NCI-H345 (cell line): ENCODE results near the gene STARD6.
"Not testable (repeated sequence)": the region's sequence is repeated elsewhere in the genome, so short reads cannot be mapped to it uniquely, and the experiment has no call there.

Experiments used
- DNase-seq: peaks from one replicate; lab custom pipeline; 2025; lab: John Stamatoyannopoulos, UW

Gene STARD6

DNA sequence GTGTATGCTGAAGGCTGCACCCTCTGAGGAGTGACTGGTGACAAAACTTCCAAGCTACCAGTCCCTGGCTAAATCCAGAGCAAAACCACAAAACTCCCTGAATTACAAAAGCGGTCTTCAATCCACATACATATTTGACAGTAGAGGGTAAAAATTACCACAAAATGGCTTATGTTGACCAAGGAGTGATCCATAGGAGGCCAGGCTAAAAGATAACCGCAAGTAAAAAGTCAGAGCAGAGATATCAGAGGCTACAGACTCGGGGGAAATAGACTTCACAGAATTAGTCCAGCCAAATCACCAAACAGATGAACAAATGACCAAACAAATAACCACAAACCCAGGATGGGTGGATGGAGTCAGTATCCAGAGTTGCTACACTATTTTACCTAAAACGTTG is 19.4 kb downstream of the STARD6 start:
- no peak for DNase-seq

DNA sequence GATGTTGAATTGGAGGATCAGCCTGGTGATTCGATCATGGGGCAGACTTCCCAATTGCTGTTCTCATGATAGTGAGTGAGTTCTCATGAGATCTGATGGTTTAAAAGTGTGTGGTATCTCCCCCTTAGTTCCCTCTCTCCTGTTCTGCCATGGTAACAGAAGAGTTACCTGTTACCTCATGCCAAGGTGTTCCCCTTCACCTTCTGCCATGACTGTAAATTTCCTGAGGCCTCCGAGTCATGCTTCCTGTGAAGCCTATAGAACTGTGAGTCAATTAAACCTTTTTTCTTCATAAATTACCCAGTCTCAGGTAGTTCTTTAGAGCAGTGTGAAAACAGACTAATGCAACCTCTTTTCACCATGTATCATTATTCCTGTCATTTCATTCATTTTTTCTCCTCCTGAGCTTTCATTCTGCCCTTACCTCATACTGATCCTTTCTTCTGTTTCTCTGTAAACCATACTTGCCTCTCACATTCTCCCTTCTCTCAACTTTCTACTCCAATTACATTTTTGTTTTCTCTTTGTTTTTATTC is 22.0 kb downstream of the STARD6 start:
- no peak for DNase-seq

DNA sequence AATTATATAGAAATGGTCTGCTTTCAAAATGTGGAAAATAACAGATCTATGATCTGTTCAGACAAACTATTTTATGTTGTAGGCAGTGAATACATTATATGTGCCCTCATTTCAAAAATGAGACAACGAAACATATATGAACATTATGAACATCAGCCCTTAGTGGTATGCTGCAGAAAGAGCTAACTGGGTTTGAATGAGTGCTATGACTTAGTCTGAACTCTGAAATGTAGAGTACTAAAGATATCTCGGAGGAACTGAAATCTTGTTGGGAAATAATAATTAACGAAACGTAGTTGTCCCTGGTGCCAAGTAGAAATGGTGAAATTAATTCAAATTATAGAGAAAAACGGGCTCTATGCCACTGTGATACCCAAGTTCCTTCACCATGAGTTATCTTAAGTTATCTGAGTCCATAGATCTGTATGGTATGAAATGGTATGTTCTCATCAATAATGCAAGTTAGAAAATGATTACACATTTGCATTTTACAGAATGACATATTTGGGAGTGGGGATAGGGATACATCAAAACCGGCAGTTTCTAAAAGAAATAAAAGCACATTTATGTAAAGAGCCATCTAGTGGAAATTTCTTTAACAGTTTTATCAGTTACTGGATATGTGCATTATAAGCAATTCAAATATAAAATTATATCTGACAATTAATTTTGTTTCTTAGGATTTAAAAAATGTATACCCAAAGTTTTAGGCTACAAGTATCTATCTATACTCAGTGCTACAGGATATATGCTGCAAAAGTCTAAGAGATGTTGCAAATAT is 26.7 kb downstream of the STARD6 start:
- DNase-seq = no peak

DNA sequence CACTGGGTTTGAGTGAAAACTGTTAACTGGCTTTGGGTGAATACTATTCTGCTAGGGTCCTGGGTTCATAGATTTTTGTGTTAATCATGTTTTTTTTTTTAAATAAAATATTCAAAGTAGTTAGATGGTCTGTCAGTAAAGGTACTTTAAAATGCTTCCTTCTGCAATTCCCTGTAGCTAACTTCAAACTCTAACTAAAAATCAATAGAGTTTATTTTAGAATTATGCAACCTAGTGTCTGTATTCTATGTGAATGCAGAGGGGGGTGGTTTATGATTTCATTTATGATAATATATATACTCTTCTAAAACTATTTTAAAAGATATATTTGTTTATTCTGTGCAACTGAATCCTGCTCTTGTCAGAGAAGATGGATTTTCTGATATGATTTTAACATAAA is 27.9 kb downstream of the STARD6 start:
- no peak for DNase-seq

DNA sequence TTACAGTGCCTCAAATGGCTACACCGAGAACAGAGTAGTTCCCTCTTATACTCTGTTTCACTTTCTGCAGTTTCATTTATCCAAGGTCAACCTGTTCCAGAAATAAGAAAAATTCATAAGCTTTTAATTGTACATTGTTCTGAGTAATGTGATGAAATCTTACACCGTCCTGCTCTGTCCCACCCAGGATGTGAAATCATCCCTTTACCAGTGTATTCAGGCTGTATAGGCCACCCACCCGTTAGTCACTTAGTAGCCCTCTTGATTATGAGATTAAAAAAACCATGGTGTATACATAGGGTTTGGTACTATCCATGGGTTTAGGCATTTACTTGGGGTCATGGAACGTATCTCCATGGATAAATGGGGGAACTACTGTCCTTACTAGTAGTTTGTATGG is 29.8 kb downstream of the STARD6 start:
- DNase-seq = no peak

DNA sequence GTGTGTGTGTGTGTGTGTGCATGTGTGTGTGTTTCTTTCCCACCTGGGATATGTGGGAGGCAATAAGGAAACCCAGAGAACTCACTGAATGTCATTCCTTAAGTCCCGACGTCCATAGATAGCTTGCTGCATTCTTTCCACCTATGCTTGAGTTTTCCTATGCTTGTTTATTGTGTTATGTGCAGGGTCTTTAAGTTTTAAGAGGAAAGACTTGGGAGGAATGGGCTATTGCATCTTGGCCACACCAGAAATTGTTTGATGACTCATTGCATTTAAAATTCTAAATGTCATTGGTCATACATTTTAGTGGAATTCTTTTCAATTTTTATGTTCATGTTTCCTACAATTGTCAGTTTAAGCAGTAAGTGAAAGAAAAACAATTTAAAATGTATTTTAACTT is 33.7 kb downstream of the STARD6 start:
- no peak for DNase-seq

DNA sequence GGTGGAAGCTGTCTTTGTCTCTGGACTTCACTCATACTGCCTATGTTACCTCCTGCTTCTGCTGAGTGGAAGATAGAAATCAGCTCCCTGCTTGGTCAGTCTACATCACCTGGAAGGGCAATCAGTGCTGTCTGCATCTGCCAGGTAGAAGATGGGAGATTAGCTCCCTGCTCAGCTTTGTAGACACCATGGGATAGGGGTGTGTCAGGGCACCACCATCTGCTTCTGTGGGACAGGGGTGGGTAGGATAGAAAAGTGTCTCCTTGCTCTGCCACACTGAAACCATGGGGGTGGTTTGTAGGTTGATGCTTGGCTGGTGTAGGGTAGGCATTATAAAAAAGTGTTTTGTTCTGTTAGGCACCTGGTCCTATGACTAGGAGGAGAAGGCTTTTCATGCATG is 34.1 kb downstream of the STARD6 start:
- DNase-seq = no peak

DNA sequence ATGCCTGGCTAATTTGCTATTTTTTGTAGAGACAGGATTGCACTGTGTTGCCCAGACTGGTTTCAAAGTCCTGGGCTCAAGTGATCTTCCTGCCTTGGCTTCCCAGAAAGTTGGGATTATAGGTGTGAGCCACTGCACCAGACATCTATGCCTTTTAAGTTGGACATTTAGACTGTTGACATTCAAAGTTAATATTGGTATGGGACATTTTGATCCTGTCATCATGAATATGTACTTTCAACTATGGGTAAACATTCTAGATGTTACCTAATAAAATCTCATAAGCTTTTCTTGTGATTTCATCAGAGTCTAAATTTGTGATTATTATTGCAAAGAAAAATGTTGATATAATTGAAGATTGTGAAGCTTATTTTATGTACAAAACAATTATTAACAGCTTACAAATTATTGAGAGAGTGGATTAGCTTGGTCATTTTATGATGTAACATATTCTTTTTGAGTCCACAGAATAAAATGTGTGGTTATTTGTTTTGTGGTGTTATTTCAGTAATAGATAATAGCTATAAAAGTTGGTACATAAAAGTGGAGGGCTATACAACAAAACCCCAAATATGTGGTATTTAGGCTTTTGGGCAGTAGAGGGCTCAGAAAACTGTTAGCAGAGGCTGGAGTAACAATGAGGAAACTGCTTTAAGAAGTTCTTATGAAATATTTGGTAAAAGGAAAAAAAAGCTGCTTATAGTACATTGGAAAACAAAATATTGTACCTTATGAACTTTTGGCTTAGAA is 41.4 kb downstream of the STARD6 start:
- no peak for DNase-seq

DNA sequence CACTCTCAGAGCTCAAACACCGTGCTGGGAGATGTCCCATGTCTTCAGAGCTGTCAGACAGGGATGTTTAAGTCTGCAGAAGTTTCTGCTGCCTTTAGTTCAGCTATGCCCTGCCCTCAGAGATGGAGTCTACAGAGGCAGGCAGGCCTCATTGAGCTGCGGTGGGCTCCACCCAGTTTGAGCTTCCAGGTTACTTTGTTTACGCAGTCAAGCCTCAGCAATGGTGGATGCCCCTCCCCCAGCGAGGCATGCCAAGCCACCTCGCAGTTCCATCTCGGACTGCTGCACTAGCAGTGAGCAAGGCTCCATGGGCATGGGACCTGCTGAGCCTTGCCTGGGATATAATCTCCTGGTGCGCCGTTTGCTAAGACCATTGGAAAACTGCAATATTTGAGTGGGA is 48.1 kb downstream of the STARD6 start:
- DNase-seq = not testable (repeated sequence)

DNA sequence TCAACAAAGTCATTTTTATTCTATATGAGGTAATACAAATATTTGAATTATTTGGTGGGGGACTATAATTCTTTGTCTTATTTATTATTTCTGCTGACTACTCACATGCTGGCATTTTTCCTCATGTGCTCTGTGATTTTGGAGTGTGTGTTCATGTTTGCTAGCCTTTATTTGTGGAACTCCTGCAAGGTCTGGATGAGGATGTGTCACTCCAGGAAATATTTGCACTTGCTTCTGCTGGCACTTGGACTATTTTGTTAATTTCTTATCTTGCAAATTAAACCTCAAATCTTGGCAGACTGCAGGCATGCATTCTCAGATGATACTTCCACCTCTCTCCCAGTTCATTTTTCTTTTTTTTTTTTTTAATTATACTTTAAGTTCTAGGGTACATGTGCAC is 54.2 kb downstream of the STARD6 start:
- DNase-seq = no peak

DNA sequence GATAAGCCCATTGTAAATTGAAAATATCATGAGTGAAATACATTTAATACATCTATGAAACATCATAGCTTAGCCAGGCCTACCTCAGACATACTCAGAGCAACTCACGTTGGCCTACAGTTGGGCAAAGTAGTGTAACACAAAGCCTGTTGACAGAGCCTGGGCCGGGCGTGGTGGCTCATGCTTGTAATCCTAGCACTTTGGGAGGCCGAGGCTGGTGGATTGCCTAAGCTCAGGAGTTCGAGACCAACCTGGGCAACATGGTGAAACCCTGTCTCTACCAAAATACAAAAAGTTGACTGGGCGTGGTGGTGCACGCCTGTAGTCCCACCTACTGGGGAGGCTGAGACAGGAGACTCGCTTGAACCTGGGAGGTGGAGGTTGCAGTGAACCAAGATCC is 58.7 kb downstream of the STARD6 start:
- not testable (repeated sequence) for DNase-seq

DNA sequence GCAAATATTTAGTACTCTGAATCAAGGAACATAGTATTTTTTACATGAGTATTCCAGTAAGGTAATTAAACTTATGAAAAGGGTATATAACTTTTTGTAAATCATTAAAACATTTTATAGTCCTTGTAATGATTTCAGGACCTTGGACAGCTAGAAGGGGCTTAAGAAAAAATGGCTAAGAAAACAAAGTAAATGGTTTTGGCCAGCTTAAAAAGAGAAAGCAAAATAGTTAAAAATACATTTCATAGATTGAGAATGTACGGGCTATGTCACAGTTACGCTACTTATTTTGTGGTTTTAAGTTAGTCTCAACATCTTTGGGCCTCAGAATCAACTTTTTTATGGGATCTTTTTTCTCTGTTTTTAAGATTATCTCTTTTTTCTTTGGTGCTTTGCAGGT is 61.6 kb downstream of the STARD6 start:
- no peak for DNase-seq

DNA sequence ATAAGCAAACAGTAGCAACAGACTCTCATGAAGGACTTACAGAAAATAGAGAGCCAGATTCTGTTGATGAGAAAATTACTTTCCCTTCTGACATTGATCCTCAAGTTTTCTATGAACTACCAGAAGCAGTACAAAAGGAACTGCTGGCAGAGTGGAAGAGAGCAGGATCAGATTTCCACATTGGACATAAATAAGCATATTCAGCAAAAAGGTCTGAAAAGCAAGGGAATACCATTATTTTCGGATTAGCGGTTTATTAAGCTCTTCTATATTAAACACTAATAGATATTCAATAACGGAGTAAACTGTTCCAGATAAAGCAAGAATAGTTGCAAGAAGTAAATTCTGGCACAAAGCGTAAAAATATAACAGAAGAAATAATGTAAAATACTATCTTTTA is 63.4 kb downstream of the STARD6 start:
- no peak for DNase-seq

DNA sequence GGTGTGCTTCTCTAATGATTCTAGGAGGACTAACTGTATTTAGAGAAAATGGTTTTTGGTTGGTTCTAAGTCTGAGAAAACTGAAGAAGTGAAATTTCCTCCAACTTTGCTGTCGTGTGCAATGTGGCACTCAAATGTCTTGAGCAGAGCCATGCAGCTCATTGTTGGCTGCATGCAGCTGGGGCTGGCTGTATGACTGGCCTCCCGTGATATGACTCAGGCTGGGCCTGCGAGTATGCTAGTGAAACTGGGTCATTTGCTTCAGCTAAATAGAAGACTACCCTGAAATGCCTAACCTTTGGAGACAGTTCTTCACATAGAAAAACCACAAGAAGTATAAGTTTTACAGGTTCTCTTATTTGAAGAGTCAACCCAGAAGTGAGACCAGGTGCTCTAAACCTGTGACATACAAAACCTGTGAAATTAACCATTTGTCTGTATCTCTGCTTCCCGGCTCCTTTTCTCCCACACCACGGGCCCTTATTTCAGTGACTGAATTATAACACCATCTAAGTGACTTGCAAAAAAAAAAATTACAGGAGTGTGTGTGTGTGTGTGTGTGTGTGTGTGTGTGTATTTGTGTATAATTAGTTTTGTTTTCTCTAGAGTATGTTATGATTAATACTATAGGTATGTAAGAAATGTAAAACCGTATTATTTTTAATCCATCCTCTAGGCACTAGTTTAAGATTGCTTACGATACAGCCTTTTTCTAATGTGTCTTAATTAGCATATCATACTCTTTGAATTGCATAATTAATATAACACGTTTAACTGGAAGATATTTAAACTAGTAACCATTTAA is 72.5 kb downstream of the STARD6 start:
- DNase-seq = no peak

DNA sequence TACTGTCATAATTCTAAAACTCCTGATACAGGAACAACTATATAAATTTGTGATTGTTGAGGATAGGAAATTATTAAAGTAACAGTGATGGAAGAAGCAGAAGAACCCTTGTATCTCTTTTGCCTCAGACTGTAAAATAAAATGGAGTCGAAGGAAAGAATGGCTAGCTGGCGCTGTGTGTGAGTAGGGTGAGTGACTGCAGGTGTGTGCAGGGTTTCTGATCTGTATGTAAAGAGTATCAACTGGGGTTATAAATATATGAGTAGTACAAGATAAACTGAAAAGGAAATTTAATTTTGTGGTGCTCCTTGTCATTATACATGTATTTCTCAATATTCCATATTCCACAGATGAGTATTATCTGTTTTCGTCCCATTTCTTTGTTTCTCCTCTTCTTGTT is 73.1 kb downstream of the STARD6 start:
- no peak for DNase-seq

DNA sequence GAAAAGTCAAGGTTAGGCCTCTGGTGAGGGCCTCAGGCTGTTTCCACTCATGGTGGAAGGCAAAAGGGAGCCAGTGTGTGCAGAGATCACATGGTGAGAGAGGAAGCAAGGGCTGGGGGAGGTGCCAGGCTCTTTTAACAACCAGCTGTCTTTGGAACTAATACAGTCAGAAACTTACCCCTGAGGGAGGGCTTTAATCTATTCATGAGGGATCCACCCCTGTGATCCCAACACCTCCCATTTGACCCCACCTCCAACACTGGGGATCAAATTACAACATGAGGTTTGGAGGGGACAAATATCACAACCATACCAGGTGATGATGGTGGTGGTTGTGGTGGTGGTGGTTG is 77.5 kb downstream of the STARD6 start:
- no peak for DNase-seq

DNA sequence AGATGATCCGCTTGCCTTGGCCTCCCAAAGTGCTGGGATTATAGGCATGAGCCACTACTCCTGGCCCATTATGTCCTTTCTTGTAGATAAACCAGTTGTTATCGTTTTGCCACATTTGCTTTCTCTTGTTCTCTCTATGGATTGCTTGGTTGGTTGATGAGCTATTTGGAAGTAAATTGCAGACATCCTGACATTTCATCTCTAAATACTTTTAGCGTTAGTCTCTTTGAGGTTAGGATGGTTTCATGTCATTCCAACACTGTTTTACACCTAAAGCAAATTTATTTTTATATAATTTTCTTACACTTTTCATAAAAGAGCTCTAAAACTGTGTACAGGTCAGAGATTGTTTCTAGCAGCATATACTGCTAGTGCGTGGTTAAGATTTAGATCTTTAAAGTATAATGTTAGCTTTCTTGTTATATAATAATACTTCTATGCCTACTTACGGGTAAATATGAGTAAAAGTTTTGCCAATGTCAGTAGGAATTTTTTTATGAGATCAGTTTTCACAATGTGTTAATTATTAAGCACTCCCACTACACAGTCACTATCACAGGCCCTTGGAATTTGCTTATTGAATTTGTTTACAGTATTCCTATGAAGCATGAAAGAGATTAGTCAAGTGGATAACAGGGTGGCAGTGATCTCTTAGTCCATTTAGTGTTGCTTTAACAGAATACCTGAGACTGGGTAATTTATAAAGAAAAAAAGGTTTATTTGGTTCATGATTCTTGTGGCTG is 78.0 kb downstream of the STARD6 start:
- DNase-seq = no peak

DNA sequence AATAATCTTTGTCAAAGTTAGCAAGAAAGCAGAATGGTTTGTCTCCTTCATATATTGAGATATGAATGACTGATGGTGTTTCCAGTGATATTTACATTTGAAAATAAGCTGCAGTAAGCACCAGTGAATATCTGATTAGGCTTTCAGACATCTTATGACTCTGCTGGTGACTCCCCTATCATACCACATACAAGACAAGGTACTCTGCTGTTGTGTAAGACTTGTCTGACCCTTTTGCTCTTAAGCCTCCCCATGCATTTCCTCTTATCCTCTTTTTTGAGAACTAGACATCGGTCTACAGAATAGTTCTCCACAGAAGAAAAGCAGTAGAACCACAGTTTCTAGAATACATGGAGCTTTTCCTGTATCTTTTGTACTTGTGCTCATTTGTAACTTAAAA is 79.0 kb downstream of the STARD6 start:
- DNase-seq = no peak

DNA sequence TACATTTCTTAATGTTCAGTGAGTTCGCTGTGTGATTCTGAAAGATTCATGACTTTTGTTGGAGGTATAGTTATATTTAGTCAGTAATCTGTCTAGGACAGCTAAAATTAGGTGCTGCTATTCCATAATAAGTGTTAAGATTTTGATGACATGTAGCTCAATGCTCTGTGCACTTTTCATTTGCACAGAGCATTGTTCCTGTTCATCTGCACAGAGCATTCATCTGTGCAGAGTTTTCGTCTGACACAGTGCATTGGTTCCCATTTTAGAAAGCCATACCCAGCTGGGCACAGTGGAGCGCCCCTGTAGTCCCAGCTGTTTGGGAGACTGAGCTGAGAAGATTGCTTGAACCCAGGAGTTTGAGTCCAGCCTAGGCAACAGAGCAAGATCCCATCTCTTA is 79.8 kb downstream of the STARD6 start:
- DNase-seq = no peak
